DOHH2 (cell line): ENCODE data around the gene LATS1.

Experiments
- EZH2phosphoT487 ChIP-seq: fragments of 200-600 bp; sonication (generic); IDR thresholded peaks from 2 replicates; pipeline ENCODE4 v1.6.1; 2017; ENCODE audit warnings: borderline replicate concordance, mild to moderate bottlenecking, antibody characterized with exemption, low read length, moderate library complexity, mixed read lengths
- TF ChIP-seq, protein P1 (sequence below): fragments of 200-600 bp; sonication (generic); IDR thresholded peaks from one replicate; pipeline ENCODE4 v1.5.1; 2014; ENCODE audit warnings: antibody characterized with exemption, mild to moderate bottlenecking, low read depth, low read length; ENCODE audit not compliant: poor library complexity, severe bottlenecking

DNA sequence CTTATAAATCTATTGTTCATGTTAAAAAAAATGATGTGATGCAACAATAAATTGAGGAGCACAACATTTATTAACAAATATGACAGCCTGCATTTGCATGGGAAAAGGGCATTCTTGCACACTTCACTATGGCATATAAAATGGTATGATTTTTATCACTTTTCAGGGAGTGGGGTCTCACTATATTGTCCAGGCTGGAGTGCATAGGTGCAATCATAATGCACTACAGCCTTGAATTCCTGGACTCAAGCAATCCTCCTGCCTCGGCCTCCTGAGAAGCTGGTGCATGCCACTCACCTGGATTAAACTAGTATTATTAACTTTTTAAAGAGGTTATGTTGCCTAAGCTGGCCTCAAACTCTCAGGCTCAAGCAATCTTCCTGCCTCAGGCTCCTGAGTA, 17.0 kb upstream of the LATS1 start:
- TF ChIP-seq, protein P1, sequence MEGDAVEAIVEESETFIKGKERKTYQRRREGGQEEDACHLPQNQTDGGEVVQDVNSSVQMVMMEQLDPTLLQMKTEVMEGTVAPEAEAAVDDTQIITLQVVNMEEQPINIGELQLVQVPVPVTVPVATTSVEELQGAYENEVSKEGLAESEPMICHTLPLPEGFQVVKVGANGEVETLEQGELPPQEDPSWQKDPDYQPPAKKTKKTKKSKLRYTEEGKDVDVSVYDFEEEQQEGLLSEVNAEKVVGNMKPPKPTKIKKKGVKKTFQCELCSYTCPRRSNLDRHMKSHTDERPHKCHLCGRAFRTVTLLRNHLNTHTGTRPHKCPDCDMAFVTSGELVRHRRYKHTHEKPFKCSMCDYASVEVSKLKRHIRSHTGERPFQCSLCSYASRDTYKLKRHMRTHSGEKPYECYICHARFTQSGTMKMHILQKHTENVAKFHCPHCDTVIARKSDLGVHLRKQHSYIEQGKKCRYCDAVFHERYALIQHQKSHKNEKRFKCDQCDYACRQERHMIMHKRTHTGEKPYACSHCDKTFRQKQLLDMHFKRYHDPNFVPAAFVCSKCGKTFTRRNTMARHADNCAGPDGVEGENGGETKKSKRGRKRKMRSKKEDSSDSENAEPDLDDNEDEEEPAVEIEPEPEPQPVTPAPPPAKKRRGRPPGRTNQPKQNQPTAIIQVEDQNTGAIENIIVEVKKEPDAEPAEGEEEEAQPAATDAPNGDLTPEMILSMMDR = no peak
- no peak for TF ChIP-seq EZH2phosphoT487
